Amygdala (tissue), 56 donors: ENCODE data around the gene CCNG1.
A peak's percentile ranks its signal among the peaks of the same experiment; 100 is the strongest.
"Not testable (repeated sequence)": the region's sequence is repeated elsewhere in the genome, so short reads cannot be mapped to it uniquely, and the experiment has no call there.

Experiments
- DNase-seq, 56 donors: peaks; one replicate each; lab custom pipeline; 2025; lab: John Stamatoyannopoulos, UW

CCNG1 gene

GRCh38 chr5:163440954-163441353, 3.6 kb downstream of the CCNG1 start:
- no peak for DNase-seq

GRCh38 chr5:163444526-163444925, 7.1 kb downstream of the CCNG1 start:
- DNase-seq: no peak

GRCh38 chr5:163445345-163445744, 8.0 kb downstream of the CCNG1 start:
- no peak for DNase-seq

GRCh38 chr5:163447191-163447590, 9.8 kb downstream of the CCNG1 start:
- no peak for DNase-seq

GRCh38 chr5:163447875-163448274, 10.5 kb downstream of the CCNG1 start:
- DNase-seq: no peak

- no peak for DNase-seq
Measured at GRCh38 chr5:163448491-163448890, 11.1 kb downstream of the CCNG1 start.

GRCh38 chr5:163451489-163451888, 14.1 kb downstream of the CCNG1 start:
- no peak for DNase-seq

GRCh38 chr5:163453705-163454104, 16.3 kb downstream of the CCNG1 start:
- DNase-seq: no peak

- not testable (repeated sequence) for DNase-seq
Measured at GRCh38 chr5:163455406-163455805, 18.0 kb downstream of the CCNG1 start.

GRCh38 chr5:163456029-163456589, 18.7 kb downstream of the CCNG1 start:
- DNase-seq: no peak

- no peak for DNase-seq
Measured at GRCh38 chr5:163456840-163457239, 19.4 kb downstream of the CCNG1 start.

- no peak for DNase-seq
Measured at GRCh38 chr5:163458778-163459385, 21.5 kb downstream of the CCNG1 start.

- DNase-seq: no peak
Measured at GRCh38 chr5:163459462-163459818, 22.0 kb downstream of the CCNG1 start.

- DNase-seq: peak; percentile 69 to 100 (median 97)
Measured at GRCh38 chr5:163459819-163460561, 22.6 kb downstream of the CCNG1 start, which contains the start of gene NUDCD2. Gene NUDCD2, minus strand, starts transcription at chr5:163460102. Its CDS starts 52 bp downstream, at chr5:163460050.

- DNase-seq: no peak
Measured at GRCh38 chr5:163460562-163461171, 23.3 kb downstream of the CCNG1 start, which contains the start of gene HMMR. Gene HMMR, plus strand, starts transcription at chr5:163460632. Its CDS starts 61 bp downstream, at chr5:163460693.

GRCh38 chr5:163463063-163463435, 25.7 kb downstream of the CCNG1 start:
- no peak for DNase-seq

- no peak for DNase-seq
Measured at GRCh38 chr5:163467682-163468081, 30.3 kb downstream of the CCNG1 start.

- DNase-seq: no peak
Measured at GRCh38 chr5:163473635-163474243, 36.3 kb downstream of the CCNG1 start.

- DNase-seq: no peak
Measured at GRCh38 chr5:163475411-163475810, 38.0 kb downstream of the CCNG1 start.

GRCh38 chr5:163478126-163478981, 41.0 kb downstream of the CCNG1 start:
- DNase-seq: no peak
